Mesothelial cell of epicardium (in vitro differentiated cells): ENCODE data around the gene FOS. TPM values are rescaled to one million over a fixed set of nuclear protein-coding genes. Genes with fewer than 3 reads are reported as not detected.
"Not testable (repeated sequence)": the region's sequence is repeated elsewhere in the genome, so short reads cannot be mapped to it uniquely, and the experiment has no call there.

Experiments used
- DNase-seq, 2 experiments: peaks; one replicate each; pipeline ENCODE4 v3.0.0; 2021; ENCODE audit warnings: low spot score in 2 of 2; ENCODE audit not compliant: unreplicated experiment in 2 of 2
- H3K27ac Mint-ChIP-seq: 2 replicates; pipeline ENCODE4 v1.8.0; 2021; ENCODE audit warnings: mixed read lengths
- H3K27me3 Mint-ChIP-seq: 2 replicates; pipeline ENCODE4 v1.8.0; 2021; ENCODE audit warnings: low read depth, mixed read lengths
- H3K36me3 Mint-ChIP-seq: 2 replicates; pipeline ENCODE4 v1.8.0; 2021; ENCODE audit warnings: mixed read lengths
- H3K4me1 Mint-ChIP-seq: 2 replicates; pipeline ENCODE4 v1.8.0; 2021; ENCODE audit warnings: mixed read lengths
- H3K4me3 Mint-ChIP-seq: 2 replicates; pipeline ENCODE4 v1.8.0; 2021; ENCODE audit warnings: mild to moderate bottlenecking, moderate library complexity, mixed read lengths
- H3K9me3 Mint-ChIP-seq: 2 replicates; pipeline ENCODE4 v1.8.0; 2021; ENCODE audit warnings: mixed read lengths
- total RNA-seq: library from RNA; stranded (reverse); gene quantifications from 3 replicates; pipeline ENCODE4 v1.2.1, GENCODE V29; 2021
- TF ChIP-seq, protein P1 (sequence below): fragments of 200-600 bp; sonication (generic); IDR thresholded peaks from one replicate; pipeline ENCODE4 v1.5.0; 2021; ENCODE audit warnings: antibody characterized with exemption; ENCODE audit not compliant: unreplicated experiment

FOS gene
- total RNA-seq, 1 donor from 2014 or later: 789 TPM

DNA sequence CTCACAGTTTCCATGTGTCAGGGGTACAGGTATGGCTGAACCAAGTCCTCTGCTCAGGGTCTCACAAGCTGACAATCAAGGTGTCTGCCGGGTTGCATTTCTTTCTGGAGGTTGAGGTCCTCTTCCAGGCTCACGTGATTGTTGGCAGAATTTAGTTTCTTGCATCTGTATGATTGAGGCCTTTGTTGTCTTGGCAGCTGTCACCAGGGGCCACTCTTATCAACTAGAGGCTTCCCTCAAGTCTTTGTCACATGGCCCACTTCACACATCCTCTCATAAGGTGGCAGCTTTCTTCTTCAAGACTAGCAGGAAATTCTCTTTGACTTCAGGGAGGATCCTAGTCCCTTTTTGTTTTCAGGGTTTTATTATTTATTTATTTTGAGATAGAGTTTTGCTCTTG, 46.0 kb upstream of the FOS start:
- Mint-ChIP-seq H3K36me3 (no peaks in the 10 kb centered on the region), H3K4me1 (peaks cover 21% of the 10 kb centered on the region), H3K27me3 (no peaks in the 10 kb centered on the region), H3K9me3 (peaks cover 7% of the 10 kb centered on the region), H3K4me3 (no peak overlapping the region), H3K27ac (no peak overlapping the region)
- TF ChIP-seq, protein P1, sequence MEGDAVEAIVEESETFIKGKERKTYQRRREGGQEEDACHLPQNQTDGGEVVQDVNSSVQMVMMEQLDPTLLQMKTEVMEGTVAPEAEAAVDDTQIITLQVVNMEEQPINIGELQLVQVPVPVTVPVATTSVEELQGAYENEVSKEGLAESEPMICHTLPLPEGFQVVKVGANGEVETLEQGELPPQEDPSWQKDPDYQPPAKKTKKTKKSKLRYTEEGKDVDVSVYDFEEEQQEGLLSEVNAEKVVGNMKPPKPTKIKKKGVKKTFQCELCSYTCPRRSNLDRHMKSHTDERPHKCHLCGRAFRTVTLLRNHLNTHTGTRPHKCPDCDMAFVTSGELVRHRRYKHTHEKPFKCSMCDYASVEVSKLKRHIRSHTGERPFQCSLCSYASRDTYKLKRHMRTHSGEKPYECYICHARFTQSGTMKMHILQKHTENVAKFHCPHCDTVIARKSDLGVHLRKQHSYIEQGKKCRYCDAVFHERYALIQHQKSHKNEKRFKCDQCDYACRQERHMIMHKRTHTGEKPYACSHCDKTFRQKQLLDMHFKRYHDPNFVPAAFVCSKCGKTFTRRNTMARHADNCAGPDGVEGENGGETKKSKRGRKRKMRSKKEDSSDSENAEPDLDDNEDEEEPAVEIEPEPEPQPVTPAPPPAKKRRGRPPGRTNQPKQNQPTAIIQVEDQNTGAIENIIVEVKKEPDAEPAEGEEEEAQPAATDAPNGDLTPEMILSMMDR: no peak
- no peak for DNase-seq

DNA sequence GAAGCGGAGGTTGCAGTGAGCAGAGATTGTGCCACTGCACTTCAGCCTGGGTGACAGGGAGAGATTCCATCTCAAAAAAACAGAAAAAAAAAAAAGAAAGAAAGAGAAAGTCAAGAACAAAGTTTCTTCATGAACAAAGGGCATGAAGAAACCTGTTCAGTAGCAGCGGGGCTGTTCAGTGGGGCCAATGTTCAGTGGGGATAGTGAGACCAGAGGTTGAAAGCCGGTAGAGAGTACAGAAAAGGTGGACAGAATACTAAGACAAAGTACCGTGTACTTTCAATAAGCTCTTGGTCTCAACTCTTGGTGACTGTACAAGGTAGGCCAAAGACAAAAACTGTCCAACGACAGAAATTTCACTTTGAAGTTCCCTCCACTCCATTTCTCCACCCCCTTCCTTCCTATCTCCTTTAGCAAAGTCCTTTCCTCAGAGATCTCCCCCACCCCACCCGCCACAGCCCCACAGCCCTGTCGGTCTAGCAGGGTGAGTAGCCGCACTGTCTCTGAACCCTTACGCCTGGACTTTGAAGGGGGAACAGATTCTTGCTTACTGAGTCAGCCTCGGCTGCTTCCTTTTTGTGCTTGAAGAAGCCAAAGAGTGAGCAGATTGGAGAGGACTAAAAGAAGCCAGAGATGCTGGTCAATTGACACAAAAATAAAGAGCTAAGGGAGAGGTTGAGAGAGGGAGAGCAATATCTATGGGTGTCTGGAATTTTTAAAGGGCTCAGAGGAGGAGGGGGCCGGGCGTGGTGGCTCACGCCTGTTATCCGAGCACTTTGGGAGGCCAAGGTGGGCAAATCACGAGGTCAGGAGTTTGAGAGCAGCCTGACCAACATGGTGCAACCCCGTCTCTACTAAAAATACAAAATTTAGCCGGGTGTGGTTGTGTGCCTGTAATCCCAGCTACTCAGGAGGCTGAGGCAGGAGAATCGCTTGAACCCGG, 44.2 kb upstream of the FOS start:
- H3K27ac Mint-ChIP-seq: peak overlapping the region; percentile 93
- no peak overlapping the region for H3K4me3 Mint-ChIP-seq
- TF ChIP-seq, protein P1: no peak
- DNase-seq: no peak
- no peaks in the 10 kb centered on the region for H3K27me3 Mint-ChIP-seq
- peaks cover 35% of the 10 kb centered on the region for H3K4me1 Mint-ChIP-seq
- H3K36me3 Mint-ChIP-seq: no peaks in the 10 kb centered on the region
- H3K9me3 Mint-ChIP-seq: peaks cover 7% of the 10 kb centered on the region

DNA sequence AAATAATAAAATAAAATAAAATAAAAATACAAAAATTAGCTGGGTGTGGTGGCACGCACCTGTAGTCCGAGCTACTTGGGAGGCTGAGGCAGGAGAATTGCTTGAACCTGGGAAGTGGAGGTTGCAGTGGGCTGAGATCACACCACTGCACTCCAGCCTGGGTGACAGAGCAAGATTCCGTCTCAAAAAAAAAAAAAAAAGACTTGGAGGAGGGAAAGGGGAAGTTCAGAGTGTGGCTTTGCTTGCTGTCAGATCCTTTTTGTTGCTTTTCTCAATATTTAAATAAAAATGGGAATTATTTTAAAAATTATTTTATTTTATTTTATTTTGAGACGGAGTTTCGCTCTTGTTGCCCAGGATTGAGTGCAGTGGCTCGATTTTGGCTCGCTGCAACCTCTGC, 43.4 kb upstream of the FOS start:
- not testable (repeated sequence) for H3K9me3 Mint-ChIP-seq, H3K4me3 Mint-ChIP-seq, H3K27me3 Mint-ChIP-seq

DNA sequence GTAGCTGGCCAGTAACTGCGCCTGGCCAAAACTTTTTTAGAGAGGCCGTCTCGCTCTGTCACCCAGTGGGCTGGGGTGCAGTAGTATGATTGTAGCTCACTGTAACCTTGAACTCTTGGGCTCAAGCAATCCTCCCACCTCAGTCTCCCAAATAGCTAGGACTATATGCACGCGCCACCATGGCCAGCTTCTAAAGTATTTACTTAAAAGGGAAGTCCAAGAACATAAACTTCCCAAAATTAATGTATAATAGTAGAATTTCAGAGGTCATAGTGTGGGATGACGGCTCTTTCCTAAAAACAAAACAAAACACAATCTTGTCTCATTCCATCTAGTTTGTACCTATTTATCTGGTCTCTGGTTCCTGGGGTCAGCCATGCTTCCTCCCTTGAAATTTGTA, 42.2 kb upstream of the FOS start:
- no peaks in the 10 kb centered on the region for H3K36me3 Mint-ChIP-seq
- H3K27me3 Mint-ChIP-seq: no peaks in the 10 kb centered on the region
- peak overlapping the region; percentile 41 for H3K27ac Mint-ChIP-seq
- H3K4me1 Mint-ChIP-seq: peaks cover 36% of the 10 kb centered on the region
- H3K9me3 Mint-ChIP-seq: peaks cover 7% of the 10 kb centered on the region
- TF ChIP-seq, protein P1: no peak
- H3K4me3 Mint-ChIP-seq: no peak overlapping the region
- no peak for DNase-seq

More for the DNA sequence above, 43.4 kb upstream of the FOS start:
- H3K27ac Mint-ChIP-seq, DNase-seq, H3K36me3 Mint-ChIP-seq: not testable (repeated sequence)
- peaks cover 36% of the 10 kb centered on the region for H3K4me1 Mint-ChIP-seq

DNA sequence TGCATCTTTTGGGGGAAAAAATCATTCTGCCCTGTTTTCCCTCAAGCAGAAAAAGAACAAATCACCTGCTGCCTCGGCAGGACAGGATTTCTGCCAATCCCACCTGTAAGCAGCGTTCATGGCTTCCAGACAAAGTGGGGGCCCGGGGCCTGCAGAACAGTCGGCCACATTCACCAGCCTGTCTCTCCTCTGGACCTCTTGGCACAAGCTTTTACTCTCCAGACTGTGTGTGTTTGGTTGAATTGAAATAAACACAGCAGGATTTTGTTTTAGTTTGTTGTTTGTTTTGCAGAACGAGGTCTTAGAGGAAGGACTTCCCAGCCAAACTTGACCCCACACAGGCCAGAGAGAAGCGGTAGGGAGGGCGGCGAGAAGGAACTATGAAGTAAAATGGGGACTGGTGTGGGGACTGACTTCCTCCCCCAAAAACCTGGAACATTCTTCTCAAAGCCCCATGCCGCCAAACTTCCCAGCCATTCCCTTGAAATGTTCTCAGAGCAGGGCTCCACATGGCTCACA, 41.7 kb upstream of the FOS start:
- H3K27ac Mint-ChIP-seq: peak overlapping the region; percentile 41
- peaks cover 7% of the 10 kb centered on the region for H3K9me3 Mint-ChIP-seq
- peaks cover 37% of the 10 kb centered on the region for H3K4me1 Mint-ChIP-seq
- no peaks in the 10 kb centered on the region for H3K27me3 Mint-ChIP-seq
- no peaks in the 10 kb centered on the region for H3K36me3 Mint-ChIP-seq
- H3K4me3 Mint-ChIP-seq: no peak overlapping the region
- TF ChIP-seq, protein P1: no peak
- no peak for DNase-seq

DNA sequence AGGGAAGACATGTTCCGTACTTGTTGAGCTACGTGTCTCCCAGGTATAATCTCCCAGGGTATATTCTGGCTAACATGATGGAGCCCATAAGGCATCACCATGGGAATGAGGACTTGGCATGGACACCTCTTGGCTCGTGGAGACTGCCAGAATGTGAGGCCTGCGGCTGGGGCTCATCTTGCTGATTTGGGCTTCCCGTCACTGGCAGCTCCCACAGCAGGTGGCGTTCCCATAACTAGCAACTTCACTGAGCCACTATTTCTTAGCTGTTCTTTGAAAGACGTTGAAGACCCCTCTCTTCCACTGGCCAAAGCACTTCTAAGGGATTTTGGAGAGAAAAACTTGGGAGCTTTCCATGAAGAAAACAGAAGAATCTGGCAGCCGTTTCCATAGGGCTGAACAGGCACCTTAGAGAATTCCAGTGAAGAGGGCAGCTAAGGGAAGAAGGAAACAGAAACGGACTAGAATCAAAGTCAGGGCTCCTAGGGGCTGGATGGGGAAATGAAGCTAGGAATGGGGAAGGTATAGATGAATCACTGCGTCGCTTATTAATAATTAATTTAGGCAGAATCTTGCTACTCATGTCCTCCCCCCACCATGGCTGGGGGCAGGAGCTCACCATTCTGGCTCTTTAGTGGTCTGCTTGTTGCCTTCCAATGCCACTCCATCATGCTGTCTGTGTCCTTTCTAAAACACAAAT, 39.7 kb upstream of the FOS start:
- H3K4me3 Mint-ChIP-seq: no peak overlapping the region
- TF ChIP-seq, protein P1: no peak
- peaks cover 4% of the 10 kb centered on the region for H3K9me3 Mint-ChIP-seq
- no peak for DNase-seq
- H3K27ac Mint-ChIP-seq: no peak overlapping the region
- no peaks in the 10 kb centered on the region for H3K27me3 Mint-ChIP-seq
- peaks cover 43% of the 10 kb centered on the region for H3K4me1 Mint-ChIP-seq
- H3K36me3 Mint-ChIP-seq: no peaks in the 10 kb centered on the region
